Fibroblast of pulmonary artery (primary cell): ENCODE results near the gene SH3RF2.
A peak's percentile ranks its signal among the peaks of the same experiment; 100 is the strongest.

Experiments used
- DNase-seq: peaks from one replicate; pipeline ENCODE4 v3.0.0-alpha.2; 2010; ENCODE audit warnings: low read depth
- H3K4me3 ChIP-seq: replicated peaks from 2 replicates; pipeline ENCODE4 v1.5.1; 2011; ENCODE audit warnings: low read depth, mild to moderate bottlenecking, control low read depth, low read length, moderate library complexity
- CTCF ChIP-seq: IDR thresholded peaks from 2 replicates; pipeline ENCODE4 v1.5.1; 2011; ENCODE audit warnings: mild to moderate bottlenecking, control low read depth, low read length, inconsistent platforms; ENCODE audit errors: missing control alignments

Gene SH3RF2

GRCh38 chr5:146078566-146078965 lies 142.2 kb downstream of the SH3RF2 start:
- DNase-seq = no peak
- H3K4me3 ChIP-seq = no peak overlapping the region
- no peak for TF ChIP-seq CTCF

GRCh38 chr5:146079695-146080373 lies 143.5 kb downstream of the SH3RF2 start:
- H3K4me3 ChIP-seq = no peak overlapping the region
- DNase-seq = peak; percentile 29
- TF ChIP-seq CTCF = no peak

- no peak for DNase-seq
- TF ChIP-seq CTCF = no peak
- no peak overlapping the region for H3K4me3 ChIP-seq
These were observed 145.2 kb downstream of the SH3RF2 start for GRCh38 chr5:146081556-146081955.

GRCh38 chr5:146082798-146083197 lies 146.4 kb downstream of the SH3RF2 start:
- no peak for DNase-seq
- TF ChIP-seq CTCF = no peak
- H3K4me3 ChIP-seq = no peak overlapping the region

- H3K4me3 ChIP-seq = no peak overlapping the region
- no peak for TF ChIP-seq CTCF
- no peak for DNase-seq
These were observed 148.0 kb downstream of the SH3RF2 start for GRCh38 chr5:146084376-146084775.

- H3K4me3 ChIP-seq = no peak overlapping the region
- no peak for TF ChIP-seq CTCF
- no peak for DNase-seq
These were observed 151.7 kb downstream of the SH3RF2 start for GRCh38 chr5:146088098-146088497.

GRCh38 chr5:146089287-146089686 lies 152.9 kb downstream of the SH3RF2 start:
- TF ChIP-seq CTCF = no peak
- DNase-seq = no peak

More at GRCh38 chr5:146089287-146089686, 152.9 kb downstream of the SH3RF2 start:
- H3K4me3 ChIP-seq = no peak overlapping the region
